DLD1 (cell line): ENCODE results near the gene LIMK1.
"Not testable (repeated sequence)": the region's sequence is repeated elsewhere in the genome, so short reads cannot be mapped to it uniquely, and the experiment has no call there.

Experiments
- in situ Hi-C: cut with HindIII; loops from 2 replicates; pipeline ENCODE4 v1.10.0; 2017; ENCODE audit warnings: low sequenced_read_pairs

The LIMK1 gene

DNA sequence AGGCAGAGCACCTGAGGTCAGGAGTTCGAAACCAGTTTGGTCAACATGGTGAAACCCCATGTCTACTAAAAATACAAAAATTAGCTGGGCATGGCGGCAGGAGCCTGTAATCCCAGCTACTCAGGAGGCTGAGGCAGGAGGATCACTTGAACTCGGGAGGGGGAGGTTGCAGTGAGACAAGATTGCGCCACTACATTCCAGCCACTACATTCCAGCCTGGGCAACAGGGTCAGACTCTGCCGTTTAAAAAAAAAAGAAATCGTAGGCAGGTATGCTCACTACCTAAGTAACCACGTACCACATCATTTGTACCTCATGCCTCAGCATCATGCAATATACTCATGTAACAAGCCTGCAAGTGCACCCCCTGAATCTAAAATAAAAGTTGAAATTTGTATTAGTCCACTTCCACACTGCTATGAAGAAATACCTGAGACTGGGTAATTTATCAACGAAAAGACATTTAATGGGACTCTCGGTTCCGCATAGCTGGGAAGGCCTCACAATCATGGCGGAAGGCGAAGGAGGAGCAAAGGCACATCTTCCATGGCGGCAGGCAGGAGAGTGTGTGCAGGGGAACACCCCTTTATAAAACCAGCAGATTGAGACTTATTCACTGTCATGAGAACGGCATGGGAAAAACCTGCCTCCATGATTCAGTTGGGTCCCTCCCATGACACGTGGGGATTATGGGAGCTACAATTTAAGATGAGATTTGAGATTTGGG is 82.4 kb downstream of the LIMK1 start:
- in situ Hi-C loops = no loop called here

DNA sequence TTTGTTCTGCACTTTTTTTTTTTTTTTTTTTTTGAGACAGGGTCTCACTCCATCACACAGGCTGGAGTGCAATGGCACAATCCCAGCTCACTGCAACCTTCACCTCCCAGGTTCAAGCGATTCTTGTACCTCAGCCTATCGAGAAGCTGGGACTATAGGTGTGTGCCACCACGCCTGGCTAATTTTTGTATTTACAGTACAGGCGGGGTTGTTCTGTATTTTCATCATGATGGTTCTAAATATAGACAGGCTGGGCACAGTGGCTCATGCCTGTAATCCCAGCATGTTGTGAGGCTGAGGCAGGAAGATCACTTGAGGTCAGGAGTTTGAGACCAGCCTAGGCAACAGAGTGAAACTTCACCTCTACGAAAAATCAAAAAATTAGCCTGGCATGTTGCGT is 83.7 kb downstream of the LIMK1 start:
- in situ Hi-C loops = not testable (repeated sequence)
